HepG2 (cell line): ENCODE data around the gene TRAPPC1. TPM values are rescaled to one million over a fixed set of nuclear protein-coding genes. Genes with fewer than 3 reads are reported as not detected.

Experiments used
- CC2D1A ChIP-seq: sonication (generic); formaldehyde crosslinking; IDR thresholded peaks from 2 replicates; pipeline ENCODE4 v1.8.1; 2023; ENCODE audit warnings: mild to moderate bottlenecking, missing genetic modification reagents
- FOSL2 ChIP-seq: sonication (generic); formaldehyde crosslinking; IDR thresholded peaks from 2 replicates; pipeline ENCODE4 v1.4.0; 2020; ENCODE audit warnings: missing genetic modification reagents
- TEAD2 ChIP-seq: sonication (generic); formaldehyde crosslinking; IDR thresholded peaks from 2 replicates; pipeline ENCODE4 v1.9.0; 2021; ENCODE audit warnings: missing genetic modification reagents
- ZNF430 ChIP-seq: sonication (generic); formaldehyde crosslinking; IDR thresholded peaks from 2 replicates; pipeline ENCODE4 v1.9.0; 2021; ENCODE audit warnings: mild to moderate bottlenecking, missing genetic modification reagents
- ZNF792 ChIP-seq: IDR thresholded peaks from 2 replicates; pipeline ENCODE4 v1.6.1; 2016
- polyA plus RNA-seq, 8 experiments: library from polyadenylated mRNA; depleted of rRNA in 3 of 8; stranded (reverse) in 7 of 8; unstranded in 1 of 8; fragments of >200 nt; fragmentation: Illumina TruSeq in 4 of 8; extraction: Trizol in 4 of 8; gene quantifications; 2 replicates each; pipeline versions ENCODE4 v1.2.1 to v1.2.3, GENCODE V29; 2011 to 2016; ENCODE audit warnings: low read depth in 4 of 8, missing spikeins in 1 of 8, mixed read lengths in 1 of 8; ENCODE audit not compliant: insufficient read depth in 1 of 8
- total RNA-seq, 5 experiments: library from RNA; depleted of rRNA; stranded (reverse); fragments of >200 nt; fragmentation: Illumina TruSeq; extraction: Trizol; gene quantifications; 2 replicates each; pipeline ENCODE4 v1.2.3, GENCODE V29; 2016; ENCODE audit warnings: low read depth in 1 of 5
- TF ChIP-seq, protein P1 (sequence below): sonication (generic); formaldehyde crosslinking; IDR thresholded peaks from one replicate; pipeline ENCODE4 v1.5.1; 2020; ENCODE audit warnings: mild to moderate bottlenecking, missing genetic modification reagents; ENCODE audit errors: not compliant biosample characterization
- TF ChIP-seq, protein P2 (sequence below): sonication (generic); formaldehyde crosslinking; IDR thresholded peaks from 2 replicates; pipeline ENCODE4 v1.8.1; 2023; ENCODE audit warnings: mild to moderate bottlenecking, missing genetic modification reagents

TRAPPC1 gene
- total and polyA plus RNA-seq, 2 of the 13 experiments (the other 11 are each of a cell fraction or from before 2014, with no cell fraction given) = 28.1 to 44.9 TPM

DNA sequence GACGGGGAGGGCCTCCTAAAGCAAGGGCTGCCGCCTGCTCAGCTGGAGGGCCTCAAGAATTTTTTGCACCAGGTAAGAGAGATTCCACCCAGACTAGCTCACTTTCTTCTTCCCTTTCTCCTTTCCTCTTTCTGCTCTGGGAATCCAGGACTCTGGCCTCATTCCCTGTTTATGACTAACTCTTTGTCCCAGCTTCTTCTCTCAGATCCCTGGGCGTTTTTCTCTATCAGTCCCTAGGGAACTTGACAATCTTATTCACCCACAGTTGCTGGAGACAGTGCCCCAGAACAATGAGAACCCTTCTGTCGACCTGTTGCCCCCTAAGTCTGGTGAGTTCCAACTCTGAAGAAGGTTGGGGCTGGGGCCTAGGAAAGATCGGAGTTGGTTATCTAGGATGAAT, 15.9 kb upstream of the TRAPPC1 start (continued):
- TF ChIP-seq, protein P1, sequence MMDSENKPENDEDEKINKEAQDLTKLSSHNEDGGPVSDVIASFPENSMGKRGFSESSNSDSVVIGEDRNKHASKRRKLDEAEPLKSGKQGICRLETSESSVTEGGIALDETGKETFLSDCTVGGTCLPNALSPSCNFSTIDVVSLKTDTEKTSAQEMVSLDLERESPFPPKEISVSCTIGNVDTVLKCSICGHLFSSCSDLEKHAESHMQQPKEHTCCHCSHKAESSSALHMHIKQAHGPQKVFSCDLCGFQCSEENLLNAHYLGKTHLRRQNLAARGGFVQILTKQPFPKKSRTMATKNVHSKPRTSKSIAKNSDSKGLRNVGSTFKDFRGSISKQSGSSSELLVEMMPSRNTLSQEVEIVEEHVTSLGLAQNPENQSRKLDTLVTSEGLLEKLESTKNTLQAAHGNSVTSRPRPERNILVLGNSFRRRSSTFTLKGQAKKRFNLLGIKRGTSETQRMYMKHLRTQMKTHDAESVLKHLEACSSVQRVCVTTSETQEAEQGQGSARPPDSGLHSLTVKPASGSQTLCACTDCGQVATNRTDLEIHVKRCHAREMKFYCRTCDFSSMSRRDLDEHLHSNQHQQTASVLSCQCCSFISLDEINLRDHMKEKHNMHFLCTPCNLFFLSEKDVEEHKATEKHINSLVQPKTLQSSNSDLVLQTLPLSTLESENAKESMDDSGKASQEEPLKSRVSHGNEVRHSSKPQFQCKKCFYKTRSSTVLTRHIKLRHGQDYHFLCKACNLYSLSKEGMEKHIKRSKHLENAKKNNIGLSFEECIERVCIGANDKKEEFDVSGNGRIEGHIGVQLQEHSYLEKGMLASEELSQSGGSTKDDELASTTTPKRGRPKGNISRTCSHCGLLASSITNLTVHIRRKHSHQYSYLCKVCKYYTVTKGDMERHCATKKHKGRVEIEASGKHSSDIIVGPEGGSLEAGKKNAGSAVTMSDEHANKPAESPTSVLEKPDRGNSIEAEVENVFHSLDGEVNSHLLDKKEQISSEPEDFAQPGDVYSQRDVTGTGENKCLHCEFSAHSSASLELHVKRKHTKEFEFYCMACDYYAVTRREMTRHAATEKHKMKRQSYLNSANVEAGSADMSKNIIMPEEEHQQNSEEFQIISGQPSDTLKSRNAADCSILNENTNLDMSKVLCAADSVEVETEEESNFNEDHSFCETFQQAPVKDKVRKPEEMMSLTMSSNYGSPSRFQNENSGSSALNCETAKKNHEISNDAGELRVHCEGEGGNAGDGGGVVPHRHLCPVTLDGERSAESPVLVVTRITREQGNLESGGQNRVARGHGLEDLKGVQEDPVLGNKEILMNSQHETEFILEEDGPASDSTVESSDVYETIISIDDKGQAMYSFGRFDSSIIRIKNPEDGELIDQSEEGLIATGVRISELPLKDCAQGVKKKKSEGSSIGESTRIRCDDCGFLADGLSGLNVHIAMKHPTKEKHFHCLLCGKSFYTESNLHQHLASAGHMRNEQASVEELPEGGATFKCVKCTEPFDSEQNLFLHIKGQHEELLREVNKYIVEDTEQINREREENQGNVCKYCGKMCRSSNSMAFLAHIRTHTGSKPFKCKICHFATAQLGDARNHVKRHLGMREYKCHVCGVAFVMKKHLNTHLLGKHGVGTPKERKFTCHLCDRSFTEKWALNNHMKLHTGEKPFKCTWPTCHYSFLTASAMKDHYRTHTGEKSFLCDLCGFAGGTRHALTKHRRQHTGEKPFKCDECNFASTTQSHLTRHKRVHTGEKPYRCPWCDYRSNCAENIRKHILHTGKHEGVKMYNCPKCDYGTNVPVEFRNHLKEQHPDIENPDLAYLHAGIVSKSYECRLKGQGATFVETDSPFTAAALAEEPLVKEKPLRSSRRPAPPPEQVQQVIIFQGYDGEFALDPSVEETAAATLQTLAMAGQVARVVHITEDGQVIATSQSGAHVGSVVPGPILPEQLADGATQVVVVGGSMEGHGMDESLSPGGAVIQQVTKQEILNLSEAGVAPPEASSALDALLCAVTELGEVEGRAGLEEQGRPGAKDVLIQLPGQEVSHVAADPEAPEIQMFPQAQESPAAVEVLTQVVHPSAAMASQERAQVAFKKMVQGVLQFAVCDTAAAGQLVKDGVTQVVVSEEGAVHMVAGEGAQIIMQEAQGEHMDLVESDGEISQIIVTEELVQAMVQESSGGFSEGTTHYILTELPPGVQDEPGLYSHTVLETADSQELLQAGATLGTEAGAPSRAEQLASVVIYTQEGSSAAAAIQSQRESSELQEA (CRISPR knock-in tag) = no peak
- TF ChIP-seq, protein P2, sequence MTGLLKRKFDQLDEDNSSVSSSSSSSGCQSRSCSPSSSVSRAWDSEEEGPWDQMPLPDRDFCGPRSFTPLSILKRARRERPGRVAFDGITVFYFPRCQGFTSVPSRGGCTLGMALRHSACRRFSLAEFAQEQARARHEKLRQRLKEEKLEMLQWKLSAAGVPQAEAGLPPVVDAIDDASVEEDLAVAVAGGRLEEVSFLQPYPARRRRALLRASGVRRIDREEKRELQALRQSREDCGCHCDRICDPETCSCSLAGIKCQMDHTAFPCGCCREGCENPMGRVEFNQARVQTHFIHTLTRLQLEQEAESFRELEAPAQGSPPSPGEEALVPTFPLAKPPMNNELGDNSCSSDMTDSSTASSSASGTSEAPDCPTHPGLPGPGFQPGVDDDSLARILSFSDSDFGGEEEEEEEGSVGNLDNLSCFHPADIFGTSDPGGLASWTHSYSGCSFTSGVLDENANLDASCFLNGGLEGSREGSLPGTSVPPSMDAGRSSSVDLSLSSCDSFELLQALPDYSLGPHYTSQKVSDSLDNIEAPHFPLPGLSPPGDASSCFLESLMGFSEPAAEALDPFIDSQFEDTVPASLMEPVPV (CRISPR knock-in tag) = no peak
- TF ChIP-seq ZNF792 (CRISPR knock-in tag) = no peak
- TF ChIP-seq FOSL2 (CRISPR knock-in tag) = no peak
- no peak for TF ChIP-seq ZNF430 (CRISPR knock-in tag)
- no peak for TF ChIP-seq TEAD2 (CRISPR knock-in tag)
- TF ChIP-seq CC2D1A (CRISPR knock-in tag) = no peak
- TF ChIP-seq, all 625 proteins: peak for 0
